EH (cell line): ENCODE results near the gene RALY.

ENCODE experiments used
- DNase-seq: peaks from one replicate; pipeline ENCODE4 v3.0.0-alpha.2; 2015; ENCODE audit warnings: low read depth

The RALY gene

DNA sequence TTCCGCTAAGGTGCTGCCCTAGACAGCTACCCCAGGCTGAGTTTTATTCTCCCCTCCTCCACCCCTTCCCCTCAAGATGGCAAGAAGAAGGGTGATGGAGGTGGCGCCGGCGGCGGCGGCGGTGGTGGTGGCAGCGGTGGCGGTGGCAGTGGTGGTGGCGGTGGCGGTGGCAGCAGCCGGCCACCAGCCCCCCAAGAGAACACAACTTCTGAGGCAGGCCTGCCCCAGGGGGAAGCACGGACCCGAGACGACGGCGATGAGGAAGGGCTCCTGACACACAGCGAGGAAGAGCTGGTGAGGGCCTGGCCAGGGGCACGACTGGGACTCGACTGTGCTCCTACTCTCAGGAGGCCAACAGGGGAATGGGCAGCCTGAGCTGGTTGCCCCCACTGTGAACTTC is 83.2 kb downstream of the RALY start:
- DNase-seq = no peak

DNA sequence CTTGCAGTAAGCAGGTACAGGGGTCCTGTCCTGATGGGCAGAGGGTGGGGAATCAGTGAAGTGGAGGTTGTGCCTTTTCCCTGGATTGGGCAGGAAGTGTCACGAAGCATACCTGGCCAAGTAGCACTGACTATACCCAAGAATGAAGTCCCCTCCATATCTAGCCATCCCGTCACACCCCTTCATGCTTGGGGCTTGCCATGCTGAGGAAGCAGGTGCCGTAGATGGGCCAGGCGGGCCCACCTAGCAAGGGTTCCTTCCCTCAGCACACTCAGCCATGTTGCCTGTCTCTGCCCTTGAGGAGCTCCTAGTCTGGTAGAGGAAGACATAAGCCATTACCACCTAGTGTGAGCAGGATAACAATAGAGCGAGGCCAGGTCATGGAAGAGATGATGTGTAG is 84.8 kb downstream of the RALY start:
- no peak for DNase-seq

DNA sequence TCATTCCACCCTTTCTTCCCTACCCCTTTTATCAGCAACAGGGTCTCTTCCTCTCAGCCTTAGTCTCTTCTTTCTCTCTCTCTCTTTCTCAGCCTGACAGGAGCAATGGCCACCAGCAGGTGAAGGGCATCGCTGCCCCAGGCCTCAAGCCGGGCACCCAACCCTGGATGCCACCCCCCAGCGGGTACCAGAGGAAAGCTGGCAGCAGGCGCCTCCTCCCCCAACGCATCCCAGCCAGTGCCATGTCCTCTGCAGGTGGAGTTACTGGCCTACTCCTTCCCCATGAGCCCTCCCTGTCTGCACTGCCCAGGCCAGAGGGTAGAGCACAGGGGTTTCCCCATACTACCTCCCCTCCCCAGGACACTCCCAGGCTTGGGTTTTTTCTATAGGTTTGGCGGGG is 86.1 kb downstream of the RALY start:
- no peak for DNase-seq

- DNase-seq = no peak
Observed at GRCh38 chr20:34082232-34082887, 88.6 kb downstream of the RALY start.

DNA sequence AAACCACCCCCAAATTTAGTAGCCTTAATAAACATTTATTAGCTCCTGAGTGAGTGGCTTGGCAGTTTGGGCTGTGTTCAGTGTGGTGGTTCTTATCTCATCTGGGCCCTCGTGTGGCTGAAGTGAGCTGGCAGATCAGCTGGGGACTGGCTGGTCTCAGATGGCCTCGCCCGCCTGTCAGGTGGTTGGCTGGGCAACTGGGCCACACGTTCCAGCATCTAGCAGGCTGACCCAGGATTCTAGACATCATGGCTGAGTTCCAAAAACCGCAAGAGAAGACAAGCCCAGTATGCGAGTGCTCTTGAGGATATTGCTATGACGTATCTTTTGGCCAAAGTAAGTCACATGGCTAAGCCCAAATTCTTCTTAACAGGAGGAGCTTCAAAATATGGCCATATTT is 89.4 kb downstream of the RALY start:
- peak; percentile 58 for DNase-seq

GRCh38 chr20:34083781-34084180 is 90.1 kb downstream of the RALY start:
- DNase-seq = no peak

DNA sequence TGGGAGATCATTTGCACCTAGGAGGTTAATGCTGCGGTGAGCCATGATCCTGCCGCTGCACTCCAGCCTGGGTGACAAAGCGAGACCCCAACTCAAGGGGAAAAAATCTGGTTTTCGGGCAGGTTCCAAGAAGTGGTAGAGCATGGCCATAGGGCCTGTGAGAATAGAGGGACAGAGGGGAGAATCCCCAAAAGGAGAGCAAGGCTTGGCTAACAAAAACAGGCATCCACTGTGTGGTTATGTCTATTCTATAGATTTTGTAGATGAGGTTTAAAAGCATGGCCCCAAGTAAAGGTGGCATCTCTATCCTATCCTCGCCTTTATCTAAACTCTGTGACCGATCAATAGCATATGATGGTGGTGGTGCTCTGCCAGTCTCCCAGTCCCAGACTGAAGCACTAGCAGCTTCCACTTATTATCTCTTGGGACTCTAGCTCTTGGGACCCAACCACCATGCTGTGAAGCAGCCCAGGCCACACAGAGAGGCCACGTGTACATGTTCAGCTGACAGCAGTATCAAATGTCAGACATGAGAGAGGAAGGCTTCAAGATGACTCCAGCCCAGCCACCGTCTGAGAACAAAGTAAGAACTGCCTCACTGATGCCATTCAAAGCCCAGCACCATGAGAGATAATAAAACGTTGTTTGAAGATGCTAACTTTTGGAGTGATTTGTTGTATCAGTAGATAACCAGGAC is 90.7 kb downstream of the RALY start:
- peak; percentile 16 for DNase-seq

DNA sequence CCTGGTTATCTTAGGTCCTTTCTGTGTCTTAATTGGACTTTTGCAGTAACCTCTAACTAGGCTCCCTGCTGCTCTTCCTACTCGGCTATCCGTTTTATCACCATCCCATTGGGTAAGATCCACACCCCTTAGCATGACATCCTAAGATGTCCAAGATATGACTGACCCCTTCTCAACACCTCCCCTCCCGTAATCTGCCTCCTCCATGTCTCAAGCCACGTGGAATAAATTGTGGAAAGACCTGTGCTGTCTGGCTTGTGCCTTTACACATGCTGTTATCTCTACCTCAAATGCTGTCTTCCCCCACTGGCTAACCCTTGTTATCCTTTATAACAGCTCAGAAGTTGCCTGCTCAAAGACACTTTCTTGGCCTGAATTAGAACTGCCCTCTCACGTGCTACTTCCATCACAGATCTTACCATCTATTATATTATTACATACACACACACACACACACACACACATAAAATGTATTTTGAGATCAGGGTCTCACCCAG is 91.9 kb downstream of the RALY start:
- DNase-seq = no peak

GRCh38 chr20:34088305-34089174 is 94.8 kb downstream of the RALY start:
- DNase-seq = no peak

GRCh38 chr20:34089175-34089479 is 95.4 kb downstream of the RALY start:
- no peak for DNase-seq

DNA sequence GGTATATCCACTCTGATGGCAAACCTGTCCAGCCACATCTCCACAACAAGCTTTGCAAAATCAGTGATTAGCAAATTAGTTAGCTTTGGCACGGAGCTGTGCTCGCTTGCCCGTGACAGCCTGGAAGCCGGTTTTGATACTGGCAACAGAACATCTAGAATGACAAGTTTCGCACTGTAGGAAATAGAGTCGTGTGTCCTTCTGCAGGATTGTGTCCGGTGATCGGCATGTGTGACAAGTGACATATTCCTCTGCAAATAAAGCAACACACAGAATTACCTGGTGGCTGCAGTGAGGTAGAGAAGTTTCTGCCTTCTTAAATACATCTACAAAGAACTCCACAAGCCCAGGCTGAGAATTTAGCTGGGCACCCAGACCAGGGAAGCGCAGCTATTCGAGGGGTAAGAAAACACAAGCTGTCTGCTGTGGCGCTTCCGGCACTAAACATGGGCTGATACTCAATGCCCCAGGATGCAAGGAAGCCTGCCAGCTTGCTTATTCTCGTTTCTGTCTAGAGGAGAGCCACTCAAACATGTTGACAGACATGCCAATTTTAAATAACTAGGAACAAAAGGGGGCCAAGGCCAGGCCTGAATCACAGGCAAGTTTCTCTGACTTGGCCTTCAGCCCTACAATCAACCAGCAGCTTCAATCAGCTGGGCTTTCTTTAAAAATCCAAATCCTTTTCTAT is 96.1 kb downstream of the RALY start:
- no peak for DNase-seq

DNA sequence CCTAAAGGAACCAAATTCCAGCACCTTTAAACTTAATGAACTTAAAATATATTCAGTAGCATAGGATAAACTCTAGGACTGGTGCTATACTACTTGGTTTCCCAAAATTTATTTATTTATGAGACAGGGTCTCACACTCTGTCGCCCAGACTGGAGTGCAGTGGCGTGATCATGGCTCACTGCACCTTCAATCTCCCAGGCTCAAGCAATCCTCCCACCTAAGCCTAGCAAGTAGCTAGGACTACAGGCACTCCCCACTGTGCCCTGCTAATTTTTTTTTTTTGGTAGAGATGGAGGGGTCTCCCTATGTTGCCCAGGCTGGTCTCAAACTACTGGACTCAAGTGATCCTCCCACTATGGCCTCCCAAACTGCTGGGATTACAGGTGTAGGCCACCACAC is 96.9 kb downstream of the RALY start:
- no peak for DNase-seq

DNA sequence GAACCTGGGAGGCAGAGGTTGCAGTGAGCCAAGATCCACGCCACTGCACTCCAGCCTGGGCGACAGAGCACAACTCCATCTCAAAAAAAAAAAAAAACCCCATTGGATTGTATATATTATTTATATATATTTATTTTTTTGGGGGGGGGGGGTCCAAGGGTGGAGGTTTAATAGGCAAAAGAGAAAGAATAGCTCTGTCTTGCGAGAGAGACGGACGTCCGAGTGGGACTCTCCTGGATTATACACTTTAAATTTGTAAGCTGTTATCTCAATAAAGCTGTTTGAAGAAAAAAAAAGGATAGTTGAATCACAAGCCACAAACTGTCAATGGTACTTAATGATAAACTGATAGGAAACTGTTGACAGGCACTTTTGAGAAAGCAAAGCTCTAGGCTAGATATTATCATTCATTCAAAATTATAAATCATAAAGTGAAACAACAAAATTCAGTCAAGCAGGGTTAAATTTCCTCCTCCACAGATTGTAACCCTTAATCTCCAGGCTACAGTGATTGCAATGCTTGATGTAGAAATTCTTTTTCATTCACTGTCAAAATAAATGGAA is 98.0 kb downstream of the RALY start:
- DNase-seq = no peak

DNA sequence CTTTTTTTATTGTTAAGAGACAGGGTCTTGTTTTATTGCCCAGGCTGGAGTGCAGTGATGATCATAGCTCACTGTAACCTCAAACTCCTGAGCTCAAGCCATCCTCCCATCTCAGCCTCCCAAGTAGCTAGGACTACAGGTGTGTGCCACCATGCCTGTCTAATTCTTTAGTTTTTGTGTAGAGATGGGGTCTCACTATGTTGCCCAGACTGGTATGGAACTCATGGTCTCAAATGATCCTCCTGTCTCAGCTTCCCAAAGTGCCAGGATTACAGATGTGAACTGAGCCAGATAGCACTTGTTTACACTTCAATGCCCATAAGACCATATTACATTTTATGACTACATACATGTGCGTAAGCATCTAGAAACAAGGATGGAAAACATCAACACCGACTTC is 100.2 kb downstream of the RALY start:
- no peak for DNase-seq

GRCh38 chr20:34095825-34096224 is 102.1 kb downstream of the RALY start:
- no peak for DNase-seq

DNA sequence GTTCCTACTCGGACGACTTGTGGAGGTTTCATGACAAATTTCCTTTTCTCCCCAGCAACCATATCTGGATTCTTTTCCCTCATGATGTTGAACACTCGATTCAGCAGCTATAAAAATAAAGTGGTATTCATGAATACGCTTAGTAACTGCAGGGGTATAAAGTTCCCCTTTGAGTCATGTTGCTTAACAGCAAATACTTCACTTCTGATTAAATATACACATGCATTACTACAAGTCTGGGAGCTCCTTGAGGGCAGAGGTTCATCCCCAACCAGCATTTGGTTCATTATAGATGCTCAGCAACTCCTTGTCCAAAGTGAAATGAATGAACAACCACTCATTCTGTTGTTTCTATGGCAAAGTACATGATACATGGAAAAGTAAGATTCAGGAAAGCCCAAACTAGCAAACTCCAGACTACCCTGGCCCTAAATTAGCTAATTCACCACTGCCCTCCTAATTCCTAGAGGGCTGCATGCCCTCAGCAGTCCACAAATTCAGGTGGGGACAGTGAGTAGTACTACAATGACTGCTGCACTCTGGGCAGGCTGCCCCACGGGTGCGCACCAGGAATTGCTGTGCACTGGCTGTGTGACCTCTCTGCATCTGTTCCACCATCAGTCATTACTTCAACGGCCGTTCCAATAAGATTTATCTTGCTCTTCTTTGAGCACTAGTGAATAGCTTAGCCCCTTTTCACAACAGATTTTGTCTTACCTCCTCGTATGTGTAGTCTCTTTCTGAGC is 103.2 kb downstream of the RALY start:
- DNase-seq = peak; percentile 34

GRCh38 chr20:34098570-34098969 is 104.9 kb downstream of the RALY start:
- no peak for DNase-seq

DNA sequence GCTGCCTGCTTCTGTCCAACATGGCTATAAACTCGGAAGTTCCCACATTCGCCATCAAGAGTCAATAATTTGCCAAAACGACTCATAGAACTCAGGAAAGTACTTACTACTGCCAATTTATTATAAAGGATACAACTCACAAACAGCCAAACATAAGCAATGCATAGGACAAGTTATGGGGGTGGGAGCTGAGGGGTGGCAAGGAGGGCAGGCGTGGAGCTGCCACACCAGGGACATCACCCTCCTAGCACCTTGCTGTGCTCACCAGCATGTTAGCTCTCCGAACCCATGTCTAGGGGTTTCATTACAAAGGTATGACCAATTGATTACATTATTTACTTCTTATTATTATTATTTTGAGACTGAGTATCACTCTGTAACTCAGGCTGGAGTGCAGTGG is 106.0 kb downstream of the RALY start:
- DNase-seq = no peak

GRCh38 chr20:34100576-34100975 is 106.9 kb downstream of the RALY start:
- no peak for DNase-seq

DNA sequence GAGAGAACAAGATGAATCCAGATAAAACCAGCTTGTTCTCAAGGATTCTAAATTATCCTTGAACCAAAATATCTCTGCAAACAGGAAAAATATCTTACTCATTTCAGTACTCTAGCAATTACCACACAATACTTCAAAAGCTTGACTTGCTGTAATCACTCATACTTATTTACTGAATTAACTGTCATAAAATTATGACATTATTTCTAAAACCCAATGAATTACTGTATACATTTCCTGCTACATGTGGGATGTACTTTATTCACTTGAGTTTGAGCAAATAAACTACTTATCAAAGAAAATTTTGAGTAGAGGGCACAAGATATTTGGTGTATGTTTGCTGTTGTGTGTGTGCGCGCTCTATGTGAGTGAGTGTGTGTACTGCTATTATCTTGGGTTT is 108.6 kb downstream of the RALY start:
- DNase-seq = no peak

DNA sequence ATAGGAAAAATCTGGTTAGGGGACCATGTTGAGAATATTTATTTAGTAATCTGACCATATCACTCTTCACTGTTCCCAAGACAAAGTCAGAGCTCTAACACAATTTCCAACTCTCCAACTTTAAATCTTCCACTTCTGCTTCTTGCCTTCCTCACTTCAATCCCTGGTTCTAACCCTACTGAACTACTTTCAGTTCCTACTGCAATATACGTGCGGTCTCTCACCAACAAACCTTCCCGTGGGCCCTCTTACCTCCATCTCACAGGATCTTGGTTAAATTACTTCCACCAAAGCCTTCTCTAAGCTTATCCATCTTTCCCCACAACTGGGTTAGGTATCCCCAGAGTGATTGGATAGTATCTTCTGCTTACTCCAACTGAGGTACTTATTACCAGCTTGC is 110.3 kb downstream of the RALY start:
- DNase-seq = no peak
